GM23338 (cell line): Measurements from ENCODE around the gene ARID1B. TPM values are rescaled to one million over a fixed set of nuclear protein-coding genes. Genes with fewer than 3 reads are reported as not detected.

ENCODE experiments used
- ATAC-seq: fragments of 200-7000 bp; cut with Tn5 transposase; 3 replicates; pipeline ENCODE4 v1.9.1; 2020
- DNase-seq: peaks from one replicate; pipeline ENCODE4 v3.0.0-alpha.2; 2015; ENCODE audit warnings: low spot score
- H2AFZ ChIP-seq: fragments of 200-600 bp; sonication (generic); 2 replicates; pipeline ENCODE4 v1.8.0; 2016; ENCODE audit warnings: antibody characterized with exemption, mild to moderate bottlenecking, moderate library complexity
- H3F3A ChIP-seq: fragments of 200-600 bp; sonication (generic); replicated peaks from 2 replicates; pipeline ENCODE4 v1.8.0; 2017; ENCODE audit warnings: antibody characterized with exemption, mixed run types, low read depth
- H3K27ac ChIP-seq: fragments of 200-600 bp; sonication (generic); 2 replicates; pipeline ENCODE4 v1.6.1; 2016; ENCODE audit warnings: low read depth
- H3K27me3 ChIP-seq: fragments of 200-600 bp; sonication (generic); 2 replicates; pipeline ENCODE4 v1.8.0; 2016; ENCODE audit warnings: mild to moderate bottlenecking, mixed run types, moderate library complexity; ENCODE audit not compliant: insufficient read depth
- H3K36me3 ChIP-seq: fragments of 200-600 bp; sonication (generic); 2 replicates; pipeline ENCODE4 v1.8.0; 2016; ENCODE audit warnings: mild to moderate bottlenecking; ENCODE audit not compliant: insufficient read depth
- H3K4me1 ChIP-seq: fragments of 200-600 bp; sonication (generic); 2 replicates; pipeline ENCODE4 v1.8.0; 2016; ENCODE audit warnings: mild to moderate bottlenecking, moderate library complexity; ENCODE audit not compliant: insufficient read depth
- H3K4me2 ChIP-seq: fragments of 200-600 bp; sonication (generic); 2 replicates; pipeline ENCODE4 v1.7.1; 2017; ENCODE audit warnings: mixed run types
- H3K4me3 ChIP-seq: fragments of 200-600 bp; sonication (generic); 2 replicates; pipeline ENCODE4 v1.6.1; 2016; ENCODE audit warnings: mixed run types
- H3K79me2 ChIP-seq: fragments of 200-600 bp; sonication (generic); replicated peaks from 2 replicates; pipeline ENCODE4 v1.8.0; 2017; ENCODE audit warnings: mild to moderate bottlenecking; ENCODE audit not compliant: insufficient read depth
- H3K9me2 ChIP-seq: fragments of 200-600 bp; sonication (generic); 2 replicates; pipeline ENCODE4 v1.8.0; 2017; ENCODE audit not compliant: insufficient read depth
- H4K20me1 ChIP-seq: fragments of 200-600 bp; sonication (generic); replicated peaks from 2 replicates; pipeline ENCODE4 v1.8.0; 2017; ENCODE audit warnings: mild to moderate bottlenecking; ENCODE audit not compliant: insufficient read depth
- H3K27ac Mint-ChIP-seq: 2 replicates; pipeline ENCODE4 v1.8.0; 2020; ENCODE audit warnings: inconsistent platforms, mild to moderate bottlenecking, moderate library complexity, mixed read lengths
- H3K27me3 Mint-ChIP-seq: 3 replicates; pipeline ENCODE4 v1.8.0; 2022; ENCODE audit warnings: low read depth, mild to moderate bottlenecking, moderate library complexity, mixed read lengths, inconsistent platforms; ENCODE audit not compliant: insufficient read depth, poor library complexity
- H3K36me3 Mint-ChIP-seq: 3 replicates; pipeline ENCODE4 v1.8.0; 2021; ENCODE audit warnings: low read depth, mild to moderate bottlenecking, inconsistent platforms, moderate library complexity, mixed read lengths
- H3K4me1 Mint-ChIP-seq: 3 replicates; pipeline ENCODE4 v1.8.0; 2020; ENCODE audit warnings: mild to moderate bottlenecking, inconsistent platforms, mixed read lengths
- H3K4me3 Mint-ChIP-seq: 3 replicates; pipeline ENCODE4 v1.8.0; 2021; ENCODE audit warnings: moderate library complexity, mild to moderate bottlenecking, inconsistent platforms, mixed read lengths
- H3K9me3 Mint-ChIP-seq: 3 replicates; pipeline ENCODE4 v1.8.0; 2020; ENCODE audit warnings: moderate library complexity, mild to moderate bottlenecking, inconsistent platforms, mixed read lengths
- CREB1 ChIP-seq: fragments of 250-450 bp; sonication (Bioruptor Pico); IDR thresholded peaks from 2 replicates; pipeline ENCODE4 v1.5.0; 2020; ENCODE audit warnings: low read depth, mild to moderate bottlenecking, moderate library complexity
- JUNB ChIP-seq: IDR thresholded peaks from one replicate; pipeline ENCODE4 v1.6.1; 2016; ENCODE audit warnings: antibody characterized with exemption; ENCODE audit not compliant: unreplicated experiment
- STAT1 ChIP-seq: IDR thresholded peaks from one replicate; pipeline ENCODE4 v1.6.1; 2016; ENCODE audit warnings: antibody characterized with exemption; ENCODE audit not compliant: unreplicated experiment
- ZNF114 ChIP-seq: fragments of 250-450 bp; sonication (Bioruptor Pico); IDR thresholded peaks from 2 replicates; pipeline ENCODE4 v1.5.0; 2020; ENCODE audit warnings: mild to moderate bottlenecking, moderate library complexity
- ZNF331 ChIP-seq: fragments of 250-450 bp; sonication (Bioruptor Pico); IDR thresholded peaks from 2 replicates; pipeline ENCODE4 v1.5.0; 2020; ENCODE audit warnings: low read depth, mild to moderate bottlenecking, moderate library complexity
- polyA plus RNA-seq: library from polyadenylated mRNA; unstranded; fragments of >200 nt; fragmentation: Nextera tagmentation; extraction: Ambion mirVana; gene quantifications from 2 replicates; pipeline ENCODE4 v1.2.1, GENCODE V29; 2016
- total RNA-seq: library from RNA; depleted of rRNA; stranded (reverse); fragments of >200 nt; shearing (Covaris generic); gene quantifications from 2 replicates; pipeline ENCODE4 v1.2.3, GENCODE V29; 2014
- TF ChIP-seq, protein P1 (sequence below): IDR thresholded peaks from one replicate; pipeline ENCODE4 v1.6.1; 2018; ENCODE audit warnings: antibody characterized with exemption; ENCODE audit not compliant: unreplicated experiment
- TF ChIP-seq, protein P2 (sequence below), 2 experiments: fragments of 200-600 bp in 1 of 2; sonication (generic) in 1 of 2; conservative IDR thresholded peaks; 2 replicates each; pipeline versions ENCODE4 v1.5.1 to v1.6.1; 2016 to 2017; ENCODE audit warnings: antibody characterized with exemption in 2 of 2, low read depth in 2 of 2, mild to moderate bottlenecking in 2 of 2, moderate library complexity in 1 of 2

The ARID1B gene
- total and polyA plus RNA-seq, 2 experiments from 2014 or later = 59.3 to 72.2 TPM

GRCh38 chr6:156762547-156762946, 14.6 kb upstream of the ARID1B start (continued):
- TF ChIP-seq, protein P1, sequence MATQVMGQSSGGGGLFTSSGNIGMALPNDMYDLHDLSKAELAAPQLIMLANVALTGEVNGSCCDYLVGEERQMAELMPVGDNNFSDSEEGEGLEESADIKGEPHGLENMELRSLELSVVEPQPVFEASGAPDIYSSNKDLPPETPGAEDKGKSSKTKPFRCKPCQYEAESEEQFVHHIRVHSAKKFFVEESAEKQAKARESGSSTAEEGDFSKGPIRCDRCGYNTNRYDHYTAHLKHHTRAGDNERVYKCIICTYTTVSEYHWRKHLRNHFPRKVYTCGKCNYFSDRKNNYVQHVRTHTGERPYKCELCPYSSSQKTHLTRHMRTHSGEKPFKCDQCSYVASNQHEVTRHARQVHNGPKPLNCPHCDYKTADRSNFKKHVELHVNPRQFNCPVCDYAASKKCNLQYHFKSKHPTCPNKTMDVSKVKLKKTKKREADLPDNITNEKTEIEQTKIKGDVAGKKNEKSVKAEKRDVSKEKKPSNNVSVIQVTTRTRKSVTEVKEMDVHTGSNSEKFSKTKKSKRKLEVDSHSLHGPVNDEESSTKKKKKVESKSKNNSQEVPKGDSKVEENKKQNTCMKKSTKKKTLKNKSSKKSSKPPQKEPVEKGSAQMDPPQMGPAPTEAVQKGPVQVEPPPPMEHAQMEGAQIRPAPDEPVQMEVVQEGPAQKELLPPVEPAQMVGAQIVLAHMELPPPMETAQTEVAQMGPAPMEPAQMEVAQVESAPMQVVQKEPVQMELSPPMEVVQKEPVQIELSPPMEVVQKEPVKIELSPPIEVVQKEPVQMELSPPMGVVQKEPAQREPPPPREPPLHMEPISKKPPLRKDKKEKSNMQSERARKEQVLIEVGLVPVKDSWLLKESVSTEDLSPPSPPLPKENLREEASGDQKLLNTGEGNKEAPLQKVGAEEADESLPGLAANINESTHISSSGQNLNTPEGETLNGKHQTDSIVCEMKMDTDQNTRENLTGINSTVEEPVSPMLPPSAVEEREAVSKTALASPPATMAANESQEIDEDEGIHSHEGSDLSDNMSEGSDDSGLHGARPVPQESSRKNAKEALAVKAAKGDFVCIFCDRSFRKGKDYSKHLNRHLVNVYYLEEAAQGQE = no peak

DNA sequence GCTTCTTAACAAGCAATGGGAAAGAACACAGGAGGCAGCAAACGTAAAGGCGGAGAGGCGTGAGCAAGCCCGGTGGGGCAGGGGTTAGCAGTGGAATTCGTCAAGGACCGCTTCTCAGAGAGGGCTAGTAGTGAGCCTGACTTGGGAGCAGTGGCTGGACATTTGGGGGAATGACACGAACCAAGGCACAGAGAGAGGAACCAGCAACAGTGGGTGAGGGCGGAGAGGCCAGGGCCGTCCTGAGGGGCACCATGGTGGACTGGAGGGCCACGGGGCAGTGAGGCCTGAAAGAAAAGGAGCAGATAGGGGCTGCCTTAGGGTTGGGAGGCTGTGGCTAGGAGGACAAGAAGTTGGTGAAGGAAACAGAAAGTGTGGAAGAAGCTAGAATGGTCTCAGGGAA, 12.1 kb upstream of the ARID1B start:
- no peak for DNase-seq
- no peaks in the 10 kb centered on the region for H3K79me2 ChIP-seq
- Mint-ChIP-seq H3K4me3 (no peak overlapping the region), H3K36me3 (no peaks in the 10 kb centered on the region), H3K27ac (no peak overlapping the region), H3K27me3 (peaks cover 7% of the 10 kb centered on the region), H3K4me1 (peaks cover 11% of the 10 kb centered on the region), H3K9me3 (no peaks in the 10 kb centered on the region)
- H3K4me2 ChIP-seq = no peak overlapping the region
- H3K9me2 ChIP-seq = no peaks in the 10 kb centered on the region
- no peaks in the 10 kb centered on the region for H3K27me3 ChIP-seq
- no peak overlapping the region for H3K4me3 ChIP-seq
- H3K36me3 ChIP-seq = no peaks in the 10 kb centered on the region
- no peak overlapping the region for H2AFZ ChIP-seq
- H3K27ac ChIP-seq = no peak overlapping the region
- ATAC-seq = no peak
- TF ChIP-seq ZNF114 (CRISPR knock-in tag) (no peak), STAT1 (no peak), CREB1 (CRISPR knock-in tag) (no peak), ZNF331 (no peak), JUNB (no peak)
- TF ChIP-seq, protein P2, sequence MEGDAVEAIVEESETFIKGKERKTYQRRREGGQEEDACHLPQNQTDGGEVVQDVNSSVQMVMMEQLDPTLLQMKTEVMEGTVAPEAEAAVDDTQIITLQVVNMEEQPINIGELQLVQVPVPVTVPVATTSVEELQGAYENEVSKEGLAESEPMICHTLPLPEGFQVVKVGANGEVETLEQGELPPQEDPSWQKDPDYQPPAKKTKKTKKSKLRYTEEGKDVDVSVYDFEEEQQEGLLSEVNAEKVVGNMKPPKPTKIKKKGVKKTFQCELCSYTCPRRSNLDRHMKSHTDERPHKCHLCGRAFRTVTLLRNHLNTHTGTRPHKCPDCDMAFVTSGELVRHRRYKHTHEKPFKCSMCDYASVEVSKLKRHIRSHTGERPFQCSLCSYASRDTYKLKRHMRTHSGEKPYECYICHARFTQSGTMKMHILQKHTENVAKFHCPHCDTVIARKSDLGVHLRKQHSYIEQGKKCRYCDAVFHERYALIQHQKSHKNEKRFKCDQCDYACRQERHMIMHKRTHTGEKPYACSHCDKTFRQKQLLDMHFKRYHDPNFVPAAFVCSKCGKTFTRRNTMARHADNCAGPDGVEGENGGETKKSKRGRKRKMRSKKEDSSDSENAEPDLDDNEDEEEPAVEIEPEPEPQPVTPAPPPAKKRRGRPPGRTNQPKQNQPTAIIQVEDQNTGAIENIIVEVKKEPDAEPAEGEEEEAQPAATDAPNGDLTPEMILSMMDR (conservative IDR thresholded peaks at IDR 0.05; ENCODE audit: low read depth in 2 of 2) = no peak
- H4K20me1 ChIP-seq = no peaks in the 10 kb centered on the region
- H3F3A ChIP-seq = no peaks in the 10 kb centered on the region
- 0 out of 2 replicates have a peak, but pooled peaks cover 7% of the 10 kb centered on the region for H3K4me1 ChIP-seq

DNA sequence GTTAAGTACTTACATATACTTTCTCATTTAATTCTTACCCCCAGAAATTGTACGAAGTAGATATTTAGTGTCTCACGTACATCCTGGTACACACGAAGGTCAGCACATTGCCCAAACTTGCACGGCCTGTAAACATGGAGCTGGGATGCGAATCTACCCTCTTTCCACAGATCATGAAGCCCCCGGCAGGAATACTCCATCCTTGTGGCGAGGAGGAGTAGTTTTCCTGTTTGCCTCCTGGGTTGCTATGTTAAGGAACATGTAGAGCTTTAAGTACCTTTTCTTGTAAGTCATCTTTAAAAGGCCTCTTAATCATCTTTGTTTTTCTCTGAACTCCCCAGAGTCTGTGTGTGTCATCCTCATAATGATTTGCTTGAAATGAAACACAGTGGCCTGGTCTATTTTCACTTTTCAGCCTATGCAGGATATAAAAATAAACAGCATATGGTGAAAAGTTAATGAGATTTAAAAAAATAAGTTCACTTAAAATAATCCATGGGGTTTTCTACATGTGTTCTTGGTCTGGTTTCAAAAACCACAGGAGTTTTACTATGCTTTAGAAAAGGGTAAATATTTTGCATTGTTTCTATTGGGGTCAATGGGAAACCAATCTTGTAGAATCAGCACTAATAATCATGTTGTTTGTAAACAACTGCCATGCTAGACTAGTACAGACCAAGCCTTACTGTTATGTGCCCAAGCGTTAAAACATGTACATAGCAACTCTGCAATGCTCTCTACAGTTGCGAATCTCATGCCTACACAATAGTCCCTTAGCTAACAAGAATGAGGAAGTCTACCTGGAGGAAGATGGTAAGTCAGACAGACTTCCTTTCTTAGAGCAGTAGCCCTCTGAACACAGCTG, 9.3 kb upstream of the ARID1B start:
- Histone ChIP-seq H3K79me2 (no peaks in the 10 kb centered on the region), H3K36me3 (no peaks in the 10 kb centered on the region), H2AFZ (no peak overlapping the region), H4K20me1 (no peaks in the 10 kb centered on the region), H3K4me3 (no peak overlapping the region), H3K27ac (no peak overlapping the region), H3K4me1 (0 out of 2 replicates have a peak, but pooled peaks cover 7% of the 10 kb centered on the region), H3K27me3 (no peaks in the 10 kb centered on the region), H3K4me2 (no peak overlapping the region), H3F3A (no peaks in the 10 kb centered on the region), H3K9me2 (no peaks in the 10 kb centered on the region)
- H3K4me1 Mint-ChIP-seq = peaks cover 16% of the 10 kb centered on the region
- peaks cover 7% of the 10 kb centered on the region for H3K27me3 Mint-ChIP-seq
- no peak overlapping the region for H3K4me3 Mint-ChIP-seq
- H3K9me3 Mint-ChIP-seq = no peaks in the 10 kb centered on the region
- H3K27ac Mint-ChIP-seq = no peak overlapping the region
- no peaks in the 10 kb centered on the region for H3K36me3 Mint-ChIP-seq
- peak; percentile 46 for DNase-seq
- ATAC-seq = peak; percentile 54
- TF ChIP-seq ZNF331 = no peak
- TF ChIP-seq, protein P1 = no peak
- no peak for TF ChIP-seq JUNB
